ENCODE results near the gene VASP. TPM values are rescaled to one million over a fixed set of nuclear protein-coding genes. Genes with fewer than 3 reads are reported as not detected.

The VASP gene
- total and polyA plus RNA-seq, 2 of the 4 experiments (the other 2 are of a cell fraction): 61.1 to 88.8 TPM

- no peaks in the 10 kb centered on the region for H3K9me3 ChIP-seq (ENCODE audit: control insufficient read depth, insufficient read depth, low read length)
- no peaks in the 10 kb centered on the region for H3K36me3 ChIP-seq (ENCODE audit: control insufficient read depth, insufficient read depth, low read length)
- no peak within 1 kb of the TSS for H3K56ac ChIP-seq (ENCODE audit: extremely low read depth, insufficient read depth, low read length)
- H3K79me1 ChIP-seq (ENCODE audit: low read depth in 1 of 2, low read length in 2 of 2): peaks cover 0 to 3% of the 10 kb centered on the region in 2 experiments; a peak in 1 of 4 replicates
- no peak within 1 kb of the TSS; the same call in 1 of the 2 replicates for H3K14ac ChIP-seq (replicated peaks; ENCODE audit: low read depth, low read length)
- POLR2A ChIA-PET (ENCODE audit: unreplicated experiment): no interaction called here
- peak within 1 kb of the TSS; percentile 3 for H4K5ac ChIP-seq (ENCODE audit: low read depth, low read length)
- peak within 1 kb of the TSS; percentile 37 for H3K9ac ChIP-seq (ENCODE audit: low read depth, low read length)
- ATAC-seq (ENCODE audit: low read depth) (0 out of 2 replicates have a peak, but pooled peaks have one; percentile 3), DNase-seq (peak; percentile 17)
- H3K4me1 ChIP-seq (ENCODE audit: control insufficient read depth, insufficient read depth, low read length): no peaks in the 10 kb centered on the region
- dilution Hi-C loops (cut with HindIII; ENCODE audit: low sequenced_read_pairs, unreplicated experiment): no loop called here
- TF ChIP-seq CTCF (conservative IDR thresholded peaks at IDR 0.05; ENCODE audit: low read depth, low read length) (peak; percentile 3; the same call in 1 of the 2 replicates), RAD21 (IDR thresholded peaks at IDR 0.05; ENCODE audit: low read length) (no peak)
- no peak within 1 kb of the TSS; the same call in 1 of the 2 replicates for H3K27ac ChIP-seq (ENCODE audit: insufficient read depth, low read length)
- intact Hi-C loops (cut with micrococcal nuclease): no loop called here
- no peaks in the 10 kb centered on the region for H4K20me1 ChIP-seq (ENCODE audit: insufficient read depth, low read length)
- peaks cover 6% of the 10 kb centered on the region; the same call in 1 of the 2 replicates for H3K27me3 ChIP-seq (ENCODE audit: control insufficient read depth, insufficient read depth, low read length)
- no peak within 1 kb of the TSS for H2BK120ac ChIP-seq (ENCODE audit: low read depth, low read length)
- no peak within 1 kb of the TSS for H3K18ac ChIP-seq (ENCODE audit: low read depth, low read length)
- H4K91ac ChIP-seq (ENCODE audit: insufficient read depth, low read depth, low read length): no peak within 1 kb of the TSS
- peaks cover 9% of the 10 kb centered on the region for H3K9me1 ChIP-seq (ENCODE audit: insufficient read depth, low read length)
- H2AK9ac ChIP-seq (replicated peaks; ENCODE audit: low read depth, low read length, poor library complexity): peak within 1 kb of the TSS; percentile 96
- no peak within 1 kb of the TSS for H2BK20ac ChIP-seq (ENCODE audit: low read depth, low read length)
- WGBS, 2 experiments (ENCODE audit: extremely low coverage in 2 of 2, insufficient read length in 1 of 2): 6% methylated on average over 36 of the region's 89 CpGs; no CpG with 5 or more reads in 1 of the 2 experiments
- peak within 1 kb of the TSS; percentile 29 for H3K4me3 ChIP-seq (ENCODE audit: insufficient read depth, low read depth, low read length)
- no peak within 1 kb of the TSS for H2BK5ac ChIP-seq (ENCODE audit: low read depth, low read length, poor library complexity, severe bottlenecking)
- H2AFZ ChIP-seq (replicated peaks; ENCODE audit: low read length, poor library complexity): peak within 1 kb of the TSS; percentile 95
- 0 out of 3 replicates have a peak within 1 kb of the TSS, but pooled peaks have one; percentile 81 for H2BK15ac ChIP-seq (ENCODE audit: low read depth, low read length)
- H3K4me2 ChIP-seq (ENCODE audit: low read depth, low read length): peak within 1 kb of the TSS; percentile 64
- peak within 1 kb of the TSS; percentile 77 for H3K4ac ChIP-seq (ENCODE audit: low read depth, low read length)
- no TSS peak for BruUV-seq (replicated peaks)
- H2AK5ac ChIP-seq (ENCODE audit: low read depth, low read length): peak within 1 kb of the TSS; percentile 3; the same call in 1 of the 2 replicates
- peak within 1 kb of the TSS; percentile 79 to 94; a peak in 3 of 4 replicates for H4K8ac ChIP-seq (ENCODE audit: low read depth in 2 of 2, low read length in 2 of 2)
- in situ Hi-C loops (cut with MboI; ENCODE audit: low sequenced_read_pairs): no loop called here
- CTCF ChIA-PET: interaction anchor here (1.1 kb wide), 1 partner anchor 13 kb away, joined by 3 read pairs; no protein-coding TSS in a partner anchor
- H3K23ac ChIP-seq (ENCODE audit: low read depth, low read length): 0 out of 2 replicates have a peak within 1 kb of the TSS, but pooled peaks have one; percentile 31
These were observed 8.7 kb upstream of the VASP start, which contains the start of gene PPM1N for GRCh38 chr19:45498411-45499195. TSS of gene PPM1N (plus strand) at chr19:45498443. CDS start at chr19:45498473, 30 bp downstream.

Data from IMR-90 (cell line).